Activated effector memory CD4-positive, alpha-beta T cell treated with anti-CD3 and anti-CD28 coated beads, Interleukin-2, amount 50 U/mL, for 16 hours (primary cell): ENCODE results near the gene UPK3B.
"Not testable (repeated sequence)": the region's sequence is repeated elsewhere in the genome, so short reads cannot be mapped to it uniquely, and the experiment has no call there.

ENCODE experiments used
- DNase-seq: peaks from one replicate; pipeline ENCODE4 v3.0.0-alpha.2; 2020

The UPK3B gene

DNA sequence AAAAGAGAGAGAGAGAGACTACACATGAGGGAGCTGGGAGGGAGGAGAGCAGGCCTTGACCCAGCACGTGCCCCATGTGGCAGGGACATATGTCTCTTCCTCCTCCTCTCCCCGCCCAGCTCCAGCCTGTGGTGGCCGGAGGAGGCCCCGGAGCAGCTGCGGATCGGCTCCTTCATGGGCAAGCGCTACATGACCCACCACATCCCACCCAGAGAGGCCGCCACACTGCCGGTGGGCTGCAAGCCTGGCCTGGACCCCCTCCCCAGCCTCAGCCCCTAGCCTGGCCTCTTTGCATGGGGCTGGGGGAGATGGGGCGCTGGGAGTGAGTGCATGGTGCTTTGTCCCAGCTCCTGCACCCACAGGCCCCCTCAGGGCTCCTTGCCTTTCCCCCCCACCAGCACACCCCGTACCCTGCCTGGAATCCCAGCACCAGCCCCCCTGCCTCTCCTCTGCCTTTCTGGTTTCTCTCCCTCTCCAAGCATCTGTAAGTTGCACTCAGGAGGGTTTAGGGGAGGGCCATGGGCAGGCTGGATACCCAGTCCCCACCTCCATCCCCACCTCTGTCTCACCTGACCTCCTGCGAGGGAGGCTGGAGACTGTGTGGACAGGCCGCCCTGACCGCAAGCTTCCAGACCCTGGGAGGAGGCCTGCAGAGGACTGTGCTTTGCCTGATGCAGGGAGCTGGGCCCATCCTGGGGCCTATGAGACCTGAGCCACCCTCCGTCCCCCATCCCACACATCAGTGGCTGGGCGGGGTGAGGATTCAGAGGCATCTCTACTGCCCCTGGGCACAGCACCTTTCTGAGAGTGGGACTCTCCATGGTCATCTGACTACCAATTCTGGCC, 4.8 kb downstream of the UPK3B start:
- no peak for DNase-seq

DNA sequence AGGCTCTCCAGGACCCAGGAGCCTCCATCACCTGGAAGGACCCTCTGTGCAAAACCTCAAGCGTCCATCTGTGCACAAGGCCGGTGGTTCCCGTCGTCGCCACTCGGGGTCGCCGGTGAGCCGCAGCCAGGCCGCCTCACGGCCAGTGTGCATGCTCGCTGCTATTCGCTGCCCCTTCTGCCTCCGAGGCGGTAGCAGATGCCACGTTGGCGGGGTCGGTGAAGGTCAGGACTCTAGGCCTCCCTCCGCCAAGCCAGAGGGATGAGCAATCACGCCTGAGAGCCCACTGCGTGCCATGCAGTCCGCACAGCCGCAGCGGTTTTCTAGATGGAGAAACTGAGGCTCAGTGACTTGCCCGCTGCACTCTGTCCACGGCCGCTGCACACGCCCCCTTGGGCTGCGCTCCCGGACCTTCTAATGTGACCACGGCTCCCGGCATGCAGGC, 5.7 kb downstream of the UPK3B start:
- no peak for DNase-seq

DNA sequence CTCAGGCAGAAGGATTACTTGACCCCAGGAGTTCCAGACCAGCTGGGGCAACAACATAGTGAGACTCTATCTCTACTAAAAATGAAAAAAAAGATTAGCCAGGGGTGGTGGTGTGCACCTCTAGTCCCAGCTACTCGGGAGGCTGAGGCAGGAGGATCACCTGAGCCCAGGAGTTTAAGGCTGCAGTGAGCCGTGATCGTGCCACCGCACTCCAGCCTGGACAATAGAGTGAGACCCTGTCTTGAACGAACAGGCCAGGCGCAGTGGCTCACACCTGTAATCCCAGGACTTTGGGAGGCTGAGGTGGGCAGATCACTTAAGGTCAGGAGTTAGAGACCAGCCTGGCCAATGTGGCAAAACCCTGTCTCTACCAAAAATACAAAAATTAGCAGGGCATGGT, 6.6 kb downstream of the UPK3B start:
- not testable (repeated sequence) for DNase-seq

DNA sequence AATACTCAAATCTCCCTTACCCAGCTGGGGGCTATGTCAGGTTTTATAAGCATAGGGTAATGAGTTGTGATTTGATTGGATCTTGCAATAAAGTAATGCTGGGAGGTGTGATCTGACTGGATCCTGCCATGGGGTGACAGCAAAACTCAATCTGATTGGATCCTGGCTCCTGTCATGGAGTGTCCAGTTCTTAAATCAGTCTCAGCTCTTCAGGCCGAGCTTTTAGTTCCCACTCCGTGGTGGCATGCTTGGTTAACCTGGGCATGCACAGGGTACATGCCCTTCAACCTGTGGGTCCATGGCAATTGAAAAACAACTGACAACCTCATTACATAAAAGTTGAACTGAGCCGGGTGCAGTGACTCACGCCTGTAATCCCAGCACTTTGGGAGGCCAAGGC, 15.8 kb downstream of the UPK3B start:
- not testable (repeated sequence) for DNase-seq

DNA sequence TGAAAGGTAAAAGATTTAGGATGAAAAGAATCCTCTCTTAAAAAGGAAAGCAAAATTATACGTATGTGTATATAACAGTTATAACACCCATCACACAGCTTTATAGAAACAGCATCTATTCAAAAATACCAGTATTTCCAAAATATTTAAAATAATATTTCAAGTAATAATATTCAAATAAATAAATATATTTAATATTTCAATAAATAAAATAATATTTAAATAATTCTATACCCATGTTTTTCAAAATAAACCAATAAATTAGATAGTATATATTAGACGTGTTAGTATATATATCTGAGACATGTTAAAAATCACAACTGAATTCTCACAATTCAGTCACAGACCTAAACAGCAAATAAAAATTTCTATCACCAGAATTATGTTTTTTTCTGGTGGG, 21.3 kb downstream of the UPK3B start:
- not testable (repeated sequence) for DNase-seq

DNA sequence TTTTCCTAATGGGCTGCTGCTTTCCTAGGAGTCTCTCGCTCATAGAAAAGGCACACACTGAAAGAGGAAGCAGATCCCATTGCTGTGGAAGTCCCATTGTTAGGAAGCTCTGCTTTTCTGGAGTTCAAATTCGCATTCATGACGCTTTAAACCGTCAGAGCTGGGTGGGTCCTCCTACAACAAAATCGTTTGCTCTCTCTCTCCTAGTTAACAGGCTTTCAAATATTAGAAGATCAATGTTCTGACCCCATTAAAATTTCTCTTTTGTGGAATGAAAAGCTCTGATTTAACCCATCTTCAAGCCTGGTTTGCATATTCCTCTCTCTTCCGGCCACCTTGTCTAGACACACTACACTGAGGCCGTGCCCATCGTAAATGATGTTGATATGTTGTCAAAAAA, 32.8 kb downstream of the UPK3B start, which contains the start of gene SPDYE16:
Gene SPDYE16, minus strand, starts transcription at position 101 of the 400 bp plus-strand sequence. CDS start 1,838 bp downstream, outside the sequence.
- not testable (repeated sequence) for DNase-seq

DNA sequence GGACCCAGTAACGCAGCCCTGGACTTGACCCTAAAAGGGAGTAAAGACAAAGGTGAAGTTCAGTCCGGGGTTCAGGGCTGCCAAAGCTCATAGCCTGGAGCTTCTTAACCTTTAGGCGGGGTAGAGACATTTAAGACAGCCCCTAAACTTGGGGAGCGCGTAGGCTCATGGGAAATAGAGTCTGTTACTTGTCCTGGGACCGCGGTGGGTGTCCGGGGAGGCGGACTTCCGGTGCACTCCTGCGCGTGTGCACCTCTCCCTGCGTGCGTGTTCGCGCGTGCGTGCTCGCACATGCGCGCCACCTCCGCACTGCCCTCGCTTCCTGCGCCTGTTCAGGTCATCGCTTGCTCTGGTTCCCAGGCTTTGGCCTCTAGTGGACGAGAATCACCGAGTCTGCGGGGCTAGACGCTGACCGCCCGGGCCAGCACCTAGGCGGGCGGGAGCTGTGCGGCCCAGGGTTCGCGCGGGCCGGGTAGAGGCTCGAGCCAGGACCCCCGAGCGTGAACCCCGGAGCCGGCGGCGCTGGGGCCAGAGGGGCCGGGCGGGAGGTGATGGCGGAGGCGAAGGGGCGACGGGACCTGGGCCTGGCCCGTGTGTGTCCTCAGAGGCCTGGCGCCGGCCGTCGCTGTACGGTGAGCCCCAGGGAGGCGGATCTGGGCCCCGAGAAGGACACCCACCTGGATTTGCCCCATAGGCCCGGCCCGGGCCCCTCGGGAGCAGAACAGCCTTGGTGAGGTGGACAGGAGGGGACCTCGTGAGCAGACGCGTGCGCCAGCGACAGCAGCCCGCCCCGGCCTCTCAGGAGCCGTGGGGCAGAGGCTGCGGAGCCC, 38.9 kb downstream of the UPK3B start:
- peak; percentile 93 for DNase-seq

DNA sequence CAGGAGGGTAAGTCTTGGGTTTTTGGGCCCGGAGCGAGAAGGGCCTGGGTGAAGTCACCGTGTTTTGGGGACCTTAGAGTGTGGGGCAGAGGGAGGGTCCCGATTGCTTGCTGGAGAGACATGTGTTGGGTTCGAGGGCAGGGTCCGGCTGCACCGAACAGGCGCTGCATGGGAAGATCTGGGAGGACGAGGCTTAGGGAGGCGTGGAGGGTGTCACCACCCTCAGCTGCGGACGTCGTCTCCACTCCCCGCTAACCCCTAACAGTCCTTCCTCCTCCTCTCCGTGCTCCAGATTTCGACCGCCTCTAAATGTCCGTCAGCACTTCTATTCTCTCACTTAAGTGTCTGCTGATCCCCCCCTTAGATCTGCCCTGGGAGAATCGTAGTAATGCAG, 39.5 kb downstream of the UPK3B start:
- peak; percentile 62 for DNase-seq

DNA sequence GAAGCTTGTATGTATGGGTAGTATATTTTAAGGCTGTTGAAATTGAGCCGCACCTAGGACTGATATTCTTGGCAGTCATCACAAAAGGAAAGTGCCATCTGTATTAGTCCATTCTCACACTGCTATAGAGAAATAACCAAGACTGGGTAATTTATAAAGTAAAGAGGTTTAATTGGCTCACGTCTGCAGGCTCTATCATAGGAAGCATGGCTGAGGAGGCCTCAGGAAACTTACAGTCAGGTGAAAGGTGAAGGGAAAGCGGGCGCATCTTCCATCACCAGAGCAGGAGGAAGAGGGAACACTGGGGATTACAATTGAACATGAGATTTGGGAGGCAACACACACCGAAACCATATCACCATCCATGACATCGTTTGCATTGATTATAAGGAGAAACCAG, 41.6 kb downstream of the UPK3B start:
- DNase-seq = not testable (repeated sequence)

DNA sequence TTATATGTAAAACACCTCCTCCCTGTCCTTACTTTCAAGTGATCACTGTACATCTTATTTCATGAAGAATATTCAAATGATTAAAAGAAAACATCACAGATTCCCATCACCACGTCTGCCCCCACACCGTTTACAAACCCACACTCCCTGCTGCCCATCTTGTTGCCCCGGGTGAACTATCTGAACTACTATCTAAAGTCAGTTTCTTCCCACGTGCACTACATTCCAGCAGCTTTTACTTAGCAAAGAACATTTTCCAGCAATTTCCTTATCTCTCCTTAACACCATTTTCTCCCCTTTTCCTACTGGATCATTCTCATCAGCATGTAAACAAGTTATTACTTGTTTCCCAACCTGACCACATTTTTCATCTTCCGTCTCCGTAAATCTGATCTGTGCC, 49.3 kb downstream of the UPK3B start:
- DNase-seq = not testable (repeated sequence)

DNA sequence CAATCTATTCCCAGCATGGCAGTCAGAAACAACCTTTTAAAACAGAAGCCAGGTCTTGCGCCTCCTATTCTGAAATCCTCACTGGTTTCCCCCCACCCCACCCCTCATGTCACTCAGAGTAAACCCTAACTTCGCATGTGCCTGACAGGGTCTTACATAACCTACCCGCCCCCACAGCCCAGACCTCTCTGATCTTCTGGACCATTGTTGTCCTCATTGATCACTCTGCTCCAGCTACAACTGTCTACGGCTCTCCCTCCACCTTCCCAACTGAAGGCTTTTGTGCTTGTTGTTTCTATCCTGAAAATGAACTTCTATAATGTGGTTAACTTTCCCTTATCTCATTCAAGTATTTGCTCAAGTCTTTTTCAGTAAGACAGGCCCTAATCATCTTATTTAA, 49.8 kb downstream of the UPK3B start:
- DNase-seq = not testable (repeated sequence)

DNA sequence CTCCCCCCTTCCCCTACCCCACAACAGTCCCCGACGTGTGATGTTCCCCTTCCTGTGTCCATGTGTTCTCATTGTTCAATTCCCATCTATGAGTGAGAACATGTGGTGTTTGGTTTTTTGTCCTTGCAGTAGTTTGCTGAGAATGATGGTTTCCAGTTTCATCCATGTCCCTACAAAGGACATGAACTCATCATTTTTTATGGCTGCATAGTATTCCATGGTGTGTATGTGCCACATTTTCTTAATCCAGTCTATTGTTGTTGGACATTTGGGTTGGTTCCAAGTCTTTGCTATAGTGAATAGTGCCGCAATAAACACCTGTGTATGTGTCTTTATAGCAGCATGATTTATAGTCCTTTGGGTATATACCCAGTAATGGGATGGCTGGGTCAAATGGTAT, 51.0 kb downstream of the UPK3B start:
- DNase-seq = not testable (repeated sequence)

DNA sequence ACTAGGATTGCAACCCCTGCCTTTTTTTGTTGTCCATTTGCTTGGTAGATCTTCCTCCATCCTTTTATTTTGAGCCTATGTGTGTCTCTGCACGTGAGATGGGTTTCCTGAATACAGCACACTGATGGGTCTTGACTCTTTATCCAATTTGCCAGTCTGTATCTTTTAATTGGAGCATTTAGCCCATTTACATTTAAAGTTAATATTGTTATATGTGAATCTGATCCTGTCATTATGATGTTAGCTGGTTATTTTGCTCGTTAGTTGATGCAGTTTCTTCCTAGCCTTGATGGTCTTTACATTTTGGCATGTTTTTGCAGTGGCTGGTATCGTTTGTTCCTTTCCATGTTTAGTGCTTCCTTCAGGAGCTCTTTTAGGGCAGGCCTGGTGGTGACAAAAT, 54.6 kb downstream of the UPK3B start:
- not testable (repeated sequence) for DNase-seq
